Measurements from ENCODE around the gene PNO1.

Gene PNO1

DNA sequence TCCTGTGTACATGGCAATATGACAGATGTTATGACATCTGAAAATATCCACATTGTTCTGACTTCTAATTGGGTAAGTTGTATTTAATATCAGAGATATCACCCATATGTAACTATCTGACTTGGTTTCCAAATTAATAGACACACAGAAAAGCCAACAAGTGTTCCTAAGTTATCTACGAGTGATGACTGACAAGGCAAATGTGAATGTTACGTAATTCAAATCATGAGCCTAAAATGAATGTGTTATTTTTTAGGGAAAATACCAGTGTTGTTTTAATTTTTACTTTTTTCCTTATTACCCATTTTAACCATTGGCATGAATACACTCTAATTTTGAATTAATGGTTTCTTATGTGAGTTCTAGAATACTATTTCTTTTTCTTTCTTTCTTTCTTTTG, 15.8 kb upstream of the PNO1 start:
- Histone ChIP-seq H3K4me3 (ENCODE audit: low read length in 2 of 2) (no peak overlapping the region), H4K8ac (ENCODE audit: low read depth, low read length) (no peak overlapping the region), H2AK5ac (ENCODE audit: low read depth, low read length) (no peak overlapping the region), H3K4me2 (ENCODE audit: insufficient read depth, low read length, poor library complexity, severe bottlenecking) (no peak overlapping the region), H3K27ac (replicated peaks; ENCODE audit: low read length) (no peak overlapping the region), H3K14ac (ENCODE audit: low read length) (no peak overlapping the region), H2AFZ (ENCODE audit: low read length) (no peak overlapping the region), H3K9ac (ENCODE audit: low read depth, low read length, poor library complexity) (no peak overlapping the region), H2BK12ac (ENCODE audit: low read length) (no peak overlapping the region), H3K23ac (ENCODE audit: low read depth, low read length, poor library complexity) (no peak overlapping the region), H3K4ac (ENCODE audit: low read length) (no peak overlapping the region), H3K4me1 (ENCODE audit: control insufficient read depth in 2 of 2, insufficient read depth in 1 of 2, low read depth in 1 of 2, low read length in 2 of 2) (no peaks in the 10 kb centered on the region), H4K91ac (ENCODE audit: low read depth, low read length, poor library complexity) (no peak overlapping the region), H3K36me3 (replicated peaks in 1 of 2; ENCODE audit: control insufficient read depth in 2 of 2, insufficient read depth in 2 of 2, low read length in 2 of 2) (peaks cover 0 to 24% of the 10 kb centered on the region in 2 donors), H3K18ac (ENCODE audit: low read length) (no peak overlapping the region), H2BK120ac (ENCODE audit: low read depth, low read length) (no peak overlapping the region), H2BK15ac (ENCODE audit: low read length) (no peak overlapping the region), H3K27me3 (ENCODE audit: control insufficient read depth in 3 of 3, insufficient read depth in 3 of 3, low read depth in 1 of 3, low read length in 3 of 3) (no peaks in the 10 kb centered on the region), H3K9me3 (replicated peaks in 1 of 2; ENCODE audit: control insufficient read depth in 2 of 2, insufficient read depth in 1 of 2, low read depth in 1 of 2, low read length in 2 of 2) (no peaks in the 10 kb centered on the region), H3K79me1 (ENCODE audit: low read depth, low read length) (no peaks in the 10 kb centered on the region), H2BK5ac (ENCODE audit: low read length) (no peak overlapping the region)
- no CpG with 5 or more reads among the region's 2 CpGs for WGBS, 2 donors (ENCODE audit: extremely low coverage in 2 of 2, insufficient read length in 2 of 2, insufficient replicate concordance in 1 of 2)
- no peak for DNase-seq (ENCODE audit: low spot score)

DNA sequence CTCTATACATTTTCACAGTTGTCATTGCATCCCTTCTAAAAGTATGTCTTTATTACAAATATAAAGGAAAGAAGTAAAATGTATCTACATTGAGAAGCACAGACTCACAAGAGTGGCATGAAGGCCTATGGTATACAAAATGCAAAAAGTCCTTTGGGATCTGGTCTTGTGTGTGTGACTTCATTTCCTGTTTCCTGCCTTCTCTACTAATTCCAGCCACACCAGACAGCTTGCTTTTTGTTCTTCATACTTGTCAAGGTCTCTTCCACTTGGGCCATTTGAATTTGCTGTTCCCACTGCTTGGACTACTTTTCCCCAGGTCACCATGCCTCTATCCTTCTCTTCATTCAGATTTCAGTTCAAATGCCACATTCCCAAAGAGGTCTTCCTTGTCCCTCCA, 6.7 kb upstream of the PNO1 start:
- Histone ChIP-seq H3K14ac (ENCODE audit: low read length) (no peak overlapping the region), H2AFZ (ENCODE audit: low read length) (no peak overlapping the region), H4K8ac (ENCODE audit: low read depth, low read length) (no peak overlapping the region), H3K4ac (ENCODE audit: low read length) (no peak overlapping the region), H2BK5ac (ENCODE audit: low read length) (no peak overlapping the region), H4K91ac (ENCODE audit: low read depth, low read length, poor library complexity) (no peak overlapping the region), H3K4me3 (ENCODE audit: low read length in 2 of 2) (no peak overlapping the region), H3K79me1 (ENCODE audit: low read depth, low read length) (peaks cover 2% of the 10 kb centered on the region), H3K18ac (ENCODE audit: low read length) (no peak overlapping the region), H3K27me3 (ENCODE audit: control insufficient read depth in 3 of 3, insufficient read depth in 3 of 3, low read depth in 1 of 3, low read length in 3 of 3) (no peaks in the 10 kb centered on the region), H3K36me3 (replicated peaks in 1 of 2; ENCODE audit: control insufficient read depth in 2 of 2, insufficient read depth in 2 of 2, low read length in 2 of 2) (peaks cover 0 to 5% of the 10 kb centered on the region in 2 donors), H3K9ac (ENCODE audit: low read depth, low read length, poor library complexity) (no peak overlapping the region), H2BK120ac (ENCODE audit: low read depth, low read length) (no peak overlapping the region), H3K4me1 (ENCODE audit: control insufficient read depth in 2 of 2, insufficient read depth in 1 of 2, low read depth in 1 of 2, low read length in 2 of 2) (peaks cover 0 to under 1% of the 10 kb centered on the region in 2 donors), H3K9me3 (replicated peaks in 1 of 2; ENCODE audit: control insufficient read depth in 2 of 2, insufficient read depth in 1 of 2, low read depth in 1 of 2, low read length in 2 of 2) (no peaks in the 10 kb centered on the region), H3K23ac (ENCODE audit: low read depth, low read length, poor library complexity) (no peak overlapping the region), H3K27ac (replicated peaks; ENCODE audit: low read length) (no peak overlapping the region), H2AK5ac (ENCODE audit: low read depth, low read length) (no peak overlapping the region), H3K4me2 (ENCODE audit: insufficient read depth, low read length, poor library complexity, severe bottlenecking) (no peak overlapping the region), H2BK15ac (ENCODE audit: low read length) (no peak overlapping the region), H2BK12ac (ENCODE audit: low read length) (no peak overlapping the region)
- no peak for DNase-seq (ENCODE audit: low spot score)

DNA sequence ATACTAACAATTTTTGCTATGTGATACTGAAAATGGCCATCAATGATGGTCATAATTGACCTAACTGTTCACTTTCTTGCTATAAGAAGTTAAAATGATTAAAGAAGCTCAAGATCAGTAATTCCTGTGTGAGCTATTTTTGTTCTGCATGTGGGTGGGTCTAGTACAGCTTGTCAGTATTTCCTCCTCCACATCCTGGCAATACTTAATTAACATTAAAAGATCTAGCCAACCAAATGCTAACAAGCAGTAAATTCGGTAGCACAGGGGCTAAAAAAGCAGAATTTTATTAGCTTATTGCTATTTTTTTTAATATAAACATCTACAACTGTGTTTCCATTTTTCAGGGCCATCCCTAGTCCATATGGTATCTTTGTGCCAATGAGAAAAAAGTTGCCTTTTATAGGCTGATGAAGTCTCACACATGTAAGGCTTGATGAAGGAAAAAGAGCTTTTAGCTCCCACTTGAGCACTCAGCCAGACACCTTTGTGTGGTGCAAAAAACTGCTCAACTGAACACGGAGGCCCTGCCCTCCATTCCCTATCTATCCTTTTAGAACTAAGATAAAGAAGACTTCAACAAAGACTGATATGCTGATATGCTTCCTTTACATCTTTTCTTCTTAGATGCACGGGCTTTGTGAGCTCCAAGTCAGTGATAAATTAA, 4.9 kb upstream of the PNO1 start:
- Histone ChIP-seq H3K9ac (ENCODE audit: low read depth, low read length, poor library complexity) (no peak overlapping the region), H2BK5ac (ENCODE audit: low read length) (no peak overlapping the region)

DNA sequence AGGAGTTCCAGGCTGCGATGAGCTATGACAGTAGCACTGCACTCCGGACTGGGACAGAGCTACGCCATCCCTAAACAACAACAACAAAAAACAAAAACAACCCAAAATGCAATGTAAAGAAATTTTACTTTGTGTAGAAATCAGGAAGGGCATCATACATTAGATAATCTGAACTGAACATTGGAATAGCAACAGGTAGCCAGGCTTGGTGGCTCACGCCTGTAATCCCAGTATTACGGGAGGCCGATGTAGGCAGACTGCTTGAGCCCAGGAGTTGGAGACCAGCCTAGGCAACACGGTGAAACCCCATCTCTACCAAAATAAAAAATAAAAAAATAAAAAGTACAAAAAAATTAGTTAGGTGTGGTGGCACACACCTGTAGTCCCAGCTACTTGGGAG, 2.1 kb upstream of the PNO1 start:
- no peak overlapping the region for H2BK5ac ChIP-seq (ENCODE audit: low read length)
- H2BK120ac ChIP-seq (ENCODE audit: low read depth, low read length), result no peak overlapping the region
- peaks cover 3% of the 10 kb centered on the region for H3K79me1 ChIP-seq (ENCODE audit: low read depth, low read length)
- no peak overlapping the region for H3K4me3 ChIP-seq (ENCODE audit: low read length in 2 of 2)
- no peak overlapping the region for H2BK12ac ChIP-seq (ENCODE audit: low read length)
- WGBS, 2 donors (ENCODE audit: extremely low coverage in 2 of 2, insufficient read length in 2 of 2, insufficient replicate concordance in 1 of 2), result no CpG with 5 or more reads among the region's 7 CpGs
- no peak overlapping the region for H3K23ac ChIP-seq (ENCODE audit: low read depth, low read length, poor library complexity)
- H4K8ac ChIP-seq (ENCODE audit: low read depth, low read length), result no peak overlapping the region
- peaks cover 0 to 3% of the 10 kb centered on the region in 2 donors for H3K4me1 ChIP-seq (ENCODE audit: control insufficient read depth in 2 of 2, insufficient read depth in 1 of 2, low read depth in 1 of 2, low read length in 2 of 2)
- DNase-seq (ENCODE audit: low spot score), result no peak
- no peak overlapping the region for H2AK5ac ChIP-seq (ENCODE audit: low read depth, low read length)
- H3K9ac ChIP-seq (ENCODE audit: low read depth, low read length, poor library complexity), result no peak overlapping the region
- no peak overlapping the region for H3K4ac ChIP-seq (ENCODE audit: low read length)
- H3K9me3 ChIP-seq (replicated peaks in 1 of 2; ENCODE audit: control insufficient read depth in 2 of 2, insufficient read depth in 1 of 2, low read depth in 1 of 2, low read length in 2 of 2), result no peaks in the 10 kb centered on the region
- no peak overlapping the region for H3K4me2 ChIP-seq (ENCODE audit: insufficient read depth, low read length, poor library complexity, severe bottlenecking)
- no peak overlapping the region for H3K14ac ChIP-seq (ENCODE audit: low read length)
- no peak overlapping the region for H3K18ac ChIP-seq (ENCODE audit: low read length)
- no peaks in the 10 kb centered on the region for H3K27me3 ChIP-seq (ENCODE audit: control insufficient read depth in 3 of 3, insufficient read depth in 3 of 3, low read depth in 1 of 3, low read length in 3 of 3)
- no peak overlapping the region for H2AFZ ChIP-seq (ENCODE audit: low read length)
- no peak overlapping the region for H2BK15ac ChIP-seq (ENCODE audit: low read length)
- peaks cover 0 to 15% of the 10 kb centered on the region in 2 donors for H3K36me3 ChIP-seq (replicated peaks in 1 of 2; ENCODE audit: control insufficient read depth in 2 of 2, insufficient read depth in 2 of 2, low read length in 2 of 2)
- H4K91ac ChIP-seq (ENCODE audit: low read depth, low read length, poor library complexity), result no peak overlapping the region
- no peak overlapping the region for H3K27ac ChIP-seq (replicated peaks; ENCODE audit: low read length)

More for the DNA sequence above, 4.9 kb upstream of the PNO1 start:
- H2BK15ac ChIP-seq (ENCODE audit: low read length), result no peak overlapping the region
- no peak overlapping the region for H3K14ac ChIP-seq (ENCODE audit: low read length)
- no peak overlapping the region for H2BK12ac ChIP-seq (ENCODE audit: low read length)
- H3K4me1 ChIP-seq (ENCODE audit: control insufficient read depth in 2 of 2, insufficient read depth in 1 of 2, low read depth in 1 of 2, low read length in 2 of 2), result peaks cover 0 to 3% of the 10 kb centered on the region in 2 donors
- H2BK120ac ChIP-seq (ENCODE audit: low read depth, low read length), result no peak overlapping the region
- H3K27me3 ChIP-seq (ENCODE audit: control insufficient read depth in 3 of 3, insufficient read depth in 3 of 3, low read depth in 1 of 3, low read length in 3 of 3), result no peaks in the 10 kb centered on the region
- peaks cover 0 to 5% of the 10 kb centered on the region in 2 donors for H3K36me3 ChIP-seq (replicated peaks in 1 of 2; ENCODE audit: control insufficient read depth in 2 of 2, insufficient read depth in 2 of 2, low read length in 2 of 2)
- no peak overlapping the region for H3K4me3 ChIP-seq (ENCODE audit: low read length in 2 of 2)
- H3K4ac ChIP-seq (ENCODE audit: low read length), result no peak overlapping the region
- H3K4me2 ChIP-seq (ENCODE audit: insufficient read depth, low read length, poor library complexity, severe bottlenecking), result no peak overlapping the region
- no peak overlapping the region for H4K91ac ChIP-seq (ENCODE audit: low read depth, low read length, poor library complexity)
- H3K9me3 ChIP-seq (replicated peaks in 1 of 2; ENCODE audit: control insufficient read depth in 2 of 2, insufficient read depth in 1 of 2, low read depth in 1 of 2, low read length in 2 of 2), result no peaks in the 10 kb centered on the region
- H3K27ac ChIP-seq (replicated peaks; ENCODE audit: low read length), result no peak overlapping the region
- no peak overlapping the region for H4K8ac ChIP-seq (ENCODE audit: low read depth, low read length)
- peaks cover 3% of the 10 kb centered on the region for H3K79me1 ChIP-seq (ENCODE audit: low read depth, low read length)
- H2AFZ ChIP-seq (ENCODE audit: low read length), result no peak overlapping the region
- no peak overlapping the region for H3K18ac ChIP-seq (ENCODE audit: low read length)
- DNase-seq (ENCODE audit: low spot score), result no peak
- no peak overlapping the region for H2AK5ac ChIP-seq (ENCODE audit: low read depth, low read length)
- H3K23ac ChIP-seq (ENCODE audit: low read depth, low read length, poor library complexity), result no peak overlapping the region
- no CpG with 5 or more reads among the region's 3 CpGs for WGBS, 2 donors (ENCODE audit: extremely low coverage in 2 of 2, insufficient read length in 2 of 2, insufficient replicate concordance in 1 of 2)
